ENCODE data around the gene TADA1.
"Not testable (repeated sequence)": the region's sequence is repeated elsewhere in the genome, so short reads cannot be mapped to it uniquely, and the experiment has no call there.

The TADA1 gene

GRCh38 chr1:166888373-166889111, 12.5 kb upstream of the TADA1 start:
- DNase-seq: no peak

- DNase-seq: no peak
Measured at GRCh38 chr1:166884971-166885370, 8.9 kb upstream of the TADA1 start.

GRCh38 chr1:166884040-166884642, 8.1 kb upstream of the TADA1 start:
- peak in 1 of 2 donors; percentile 6 for DNase-seq

- DNase-seq: no peak
Measured at GRCh38 chr1:166882893-166883292, 6.8 kb upstream of the TADA1 start.

GRCh38 chr1:166878173-166878917, 2.3 kb upstream of the TADA1 start:
- not testable (repeated sequence) for DNase-seq

GRCh38 chr1:166876540-166876838, 425 bp upstream of the TADA1 start:
- DNase-seq: no peak

GRCh38 chr1:166875302-166875733, 746 bp downstream of the TADA1 start:
- no peak for DNase-seq

GRCh38 chr1:166874464-166874863, 1.6 kb downstream of the TADA1 start:
- no peak for DNase-seq

GRCh38 chr1:166870584-166870983, 5.5 kb downstream of the TADA1 start:
- no peak for DNase-seq

- no peak for DNase-seq
Measured at GRCh38 chr1:166869318-166870099, 6.6 kb downstream of the TADA1 start.

- DNase-seq: no peak
Measured at GRCh38 chr1:166868639-166869038, 7.4 kb downstream of the TADA1 start.

- DNase-seq: no peak
Measured at GRCh38 chr1:166865926-166866325, 10.1 kb downstream of the TADA1 start.

GRCh38 chr1:166859597-166859996, 16.5 kb downstream of the TADA1 start:
- no peak for DNase-seq

- DNase-seq: no peak
Measured at GRCh38 chr1:166858726-166859419, 17.2 kb downstream of the TADA1 start.

- DNase-seq: no peak
Measured at GRCh38 chr1:166857995-166858394, 18.1 kb downstream of the TADA1 start.

- no peak for DNase-seq
Measured at GRCh38 chr1:166855558-166855957, 20.5 kb downstream of the TADA1 start.

GRCh38 chr1:166852918-166853317, 23.1 kb downstream of the TADA1 start:
- DNase-seq: no peak

GRCh38 chr1:166849135-166849534, 26.9 kb downstream of the TADA1 start:
- DNase-seq: no peak

GRCh38 chr1:166848193-166848592, 27.9 kb downstream of the TADA1 start:
- DNase-seq: no peak

GRCh38 chr1:166844791-166845190, 31.3 kb downstream of the TADA1 start:
- DNase-seq: no peak

- DNase-seq: no peak
Measured at GRCh38 chr1:166843769-166844596, 32.1 kb downstream of the TADA1 start.

GRCh38 chr1:166843322-166843721, 32.7 kb downstream of the TADA1 start:
- no peak for DNase-seq

Measured in bone marrow (tissue), 2 donors.